Caco-2 (cell line): ENCODE data around the gene PHF10. TPM values are rescaled to one million over a fixed set of nuclear protein-coding genes. Genes with fewer than 3 reads are reported as not detected.

ENCODE experiments used
- BruUV-seq: library from RNA; stranded (reverse); fragments of 400-500 nt; replicated peaks from 2 replicates; lab custom pipeline; 2021; lab: Mats Ljungman, UMichigan
- CTCF ChIA-PET: fragments of 300-600 bp; sonication (Branson Sonifier 250); formaldehyde crosslinking; loops from one replicate; lab custom pipeline; 2022; ENCODE audit warnings: antibody characterized with exemption; lab: Charles Lee
- POLR2A ChIA-PET: fragments of 300-600 bp; sonication (Branson Sonifier 250); formaldehyde crosslinking; loops from one replicate; lab custom pipeline; 2022; ENCODE audit warnings: antibody characterized with exemption; lab: Charles Lee
- DNase-seq, 2 experiments: peaks; one replicate each; pipeline versions ENCODE4 v3.0.0 to v3.0.0-alpha.2; 2020 to 2022
- H3K27me3 ChIP-seq: replicated peaks from 2 replicates; pipeline ENCODE4 v1.6.0; 2011; ENCODE audit warnings: low read length; ENCODE audit not compliant: control insufficient read depth, insufficient read depth
- H3K36me3 ChIP-seq: 2 replicates; pipeline ENCODE4 v1.5.1; 2011; ENCODE audit warnings: low read length; ENCODE audit not compliant: control insufficient read depth, insufficient read depth
- H3K4me1 ChIP-seq: fragments of 250-450 bp; sonication (Bioruptor Pico); 2 replicates; pipeline ENCODE4 v1.5.1; 2020; ENCODE audit warnings: mild to moderate bottlenecking
- H3K4me3 ChIP-seq: 2 replicates; pipeline ENCODE4 v1.5.1; 2011; ENCODE audit warnings: low read depth, mild to moderate bottlenecking, control low read depth, low read length
- H3K9me3 ChIP-seq: fragments of 250-450 bp; sonication (Bioruptor Pico); 2 replicates; pipeline ENCODE4 v1.5.1; 2020; ENCODE audit warnings: mild to moderate bottlenecking, moderate library complexity
- H3K27ac Mint-ChIP-seq: one replicate; pipeline ENCODE4 v1.8.0; 2022; ENCODE audit warnings: mixed read lengths; ENCODE audit not compliant: unreplicated experiment
- H3K27me3 Mint-ChIP-seq: one replicate; pipeline ENCODE4 v1.8.0; 2022; ENCODE audit warnings: mixed read lengths; ENCODE audit not compliant: insufficient read depth, unreplicated experiment
- H3K36me3 Mint-ChIP-seq: one replicate; pipeline ENCODE4 v1.8.0; 2022; ENCODE audit warnings: mild to moderate bottlenecking, mixed read lengths; ENCODE audit not compliant: insufficient read depth, unreplicated experiment
- H3K4me1 Mint-ChIP-seq: one replicate; pipeline ENCODE4 v1.8.0; 2022; ENCODE audit warnings: low read depth, mixed read lengths; ENCODE audit not compliant: unreplicated experiment
- H3K4me3 Mint-ChIP-seq: one replicate; pipeline ENCODE4 v1.8.0; 2022; ENCODE audit warnings: mild to moderate bottlenecking, moderate library complexity, mixed read lengths; ENCODE audit not compliant: unreplicated experiment
- H3K9me3 Mint-ChIP-seq: one replicate; pipeline ENCODE4 v1.8.0; 2022; ENCODE audit warnings: mixed read lengths; ENCODE audit not compliant: unreplicated experiment
- intact Hi-C: fragments of 100-400 bp; cut with micrococcal nuclease; formaldehyde crosslinking; loops from one replicate; pipeline ENCODE4 v1.10.0; 2022; ENCODE audit not compliant: unreplicated experiment
- total RNA-seq: library from RNA; stranded (reverse); gene quantifications from 2 replicates; pipeline ENCODE4 v1.2.3, GENCODE V29; 2022
- TF ChIP-seq, protein P1 (sequence below), 2 experiments: fragments of 200-600 bp in 1 of 2; IDR thresholded peaks; 1 replicate in 1 of 2; 2 replicates in 1 of 2; pipeline versions ENCODE4 v1.5.1 to v1.8.0; 2011 to 2022; ENCODE audit warnings: antibody characterized with exemption in 1 of 2, control low read depth in 1 of 2, inconsistent platforms in 1 of 2, low read depth in 1 of 2, low read length in 1 of 2, mild to moderate bottlenecking in 1 of 2, moderate library complexity in 1 of 2; ENCODE audit not compliant: insufficient read depth in 1 of 2, severe bottlenecking in 1 of 2, unreplicated experiment in 1 of 2

Gene PHF10
- total RNA-seq, 1 experiment from 2014 or later = 75.7 TPM

GRCh38 chr6:169763881-169764280, 39.6 kb upstream of the PHF10 start:
- no peaks in the 10 kb centered on the region for H3K4me1 ChIP-seq
- H3K4me1 Mint-ChIP-seq = peaks cover 7% of the 10 kb centered on the region
- H3K27me3 Mint-ChIP-seq = no peaks in the 10 kb centered on the region
- no peak for DNase-seq
- no peak overlapping the region for H3K4me3 Mint-ChIP-seq
- CTCF ChIA-PET = no interaction called here
- no peak overlapping the region for H3K27ac Mint-ChIP-seq
- H3K9me3 ChIP-seq = no peaks in the 10 kb centered on the region
- intact Hi-C loops = no loop called here
- H3K36me3 Mint-ChIP-seq = peaks cover 32% of the 10 kb centered on the region
- no peaks in the 10 kb centered on the region for H3K36me3 ChIP-seq
- H3K9me3 Mint-ChIP-seq = no peaks in the 10 kb centered on the region
- BruUV-seq = no TSS peak
- no peak overlapping the region for H3K4me3 ChIP-seq
- POLR2A ChIA-PET = interaction anchor here (0.7 kb wide), 1 partner anchor 11 kb away, joined by 3 read pairs; no protein-coding TSS in a partner anchor
- H3K27me3 ChIP-seq = no peaks in the 10 kb centered on the region
- TF ChIP-seq, protein P1, sequence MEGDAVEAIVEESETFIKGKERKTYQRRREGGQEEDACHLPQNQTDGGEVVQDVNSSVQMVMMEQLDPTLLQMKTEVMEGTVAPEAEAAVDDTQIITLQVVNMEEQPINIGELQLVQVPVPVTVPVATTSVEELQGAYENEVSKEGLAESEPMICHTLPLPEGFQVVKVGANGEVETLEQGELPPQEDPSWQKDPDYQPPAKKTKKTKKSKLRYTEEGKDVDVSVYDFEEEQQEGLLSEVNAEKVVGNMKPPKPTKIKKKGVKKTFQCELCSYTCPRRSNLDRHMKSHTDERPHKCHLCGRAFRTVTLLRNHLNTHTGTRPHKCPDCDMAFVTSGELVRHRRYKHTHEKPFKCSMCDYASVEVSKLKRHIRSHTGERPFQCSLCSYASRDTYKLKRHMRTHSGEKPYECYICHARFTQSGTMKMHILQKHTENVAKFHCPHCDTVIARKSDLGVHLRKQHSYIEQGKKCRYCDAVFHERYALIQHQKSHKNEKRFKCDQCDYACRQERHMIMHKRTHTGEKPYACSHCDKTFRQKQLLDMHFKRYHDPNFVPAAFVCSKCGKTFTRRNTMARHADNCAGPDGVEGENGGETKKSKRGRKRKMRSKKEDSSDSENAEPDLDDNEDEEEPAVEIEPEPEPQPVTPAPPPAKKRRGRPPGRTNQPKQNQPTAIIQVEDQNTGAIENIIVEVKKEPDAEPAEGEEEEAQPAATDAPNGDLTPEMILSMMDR (IDR thresholded peaks at IDR 0.05; ENCODE audit: insufficient read depth in 1 of 2, low read depth in 1 of 2, low read length in 1 of 2, severe bottlenecking in 1 of 2, unreplicated experiment in 1 of 2) = no peak

DNA sequence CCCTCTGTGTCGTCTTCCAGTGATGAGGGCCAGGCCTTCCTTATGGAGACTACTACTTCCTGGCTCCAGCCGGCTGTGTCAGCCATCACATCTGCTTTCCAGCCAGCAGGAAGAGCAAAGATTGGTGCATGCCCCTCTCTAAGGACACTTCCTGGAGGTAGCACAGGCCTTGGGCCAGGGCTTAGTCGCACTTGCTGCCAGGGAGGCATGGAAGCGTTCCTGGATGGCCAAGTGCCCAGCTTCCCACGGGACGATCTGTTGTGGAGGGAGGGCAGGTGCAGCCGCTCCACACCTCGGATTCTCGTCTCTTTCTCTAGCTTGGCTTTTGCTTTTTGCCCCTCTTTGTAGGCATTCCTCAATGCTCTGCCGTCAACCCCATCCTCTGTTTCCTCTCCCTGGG, 39.0 kb upstream of the PHF10 start:
- no peaks in the 10 kb centered on the region for H3K36me3 ChIP-seq
- H3K36me3 Mint-ChIP-seq = peaks cover 32% of the 10 kb centered on the region
- H3K9me3 ChIP-seq = no peaks in the 10 kb centered on the region
- no peaks in the 10 kb centered on the region for H3K27me3 ChIP-seq
- H3K4me1 Mint-ChIP-seq = peaks cover 7% of the 10 kb centered on the region
- BruUV-seq = no TSS peak
- DNase-seq = no peak
- no peak overlapping the region for H3K4me3 ChIP-seq
- H3K9me3 Mint-ChIP-seq = no peaks in the 10 kb centered on the region
- H3K27me3 Mint-ChIP-seq = no peaks in the 10 kb centered on the region
- no peak overlapping the region for H3K4me3 Mint-ChIP-seq
- intact Hi-C loops = no loop called here
- TF ChIP-seq, protein P1 (IDR thresholded peaks at IDR 0.05; ENCODE audit: insufficient read depth in 1 of 2, low read depth in 1 of 2, low read length in 1 of 2, severe bottlenecking in 1 of 2, unreplicated experiment in 1 of 2) = no peak
- no peaks in the 10 kb centered on the region for H3K4me1 ChIP-seq
- H3K27ac Mint-ChIP-seq = no peak overlapping the region
- ChIA-PET POLR2A (no interaction called here), CTCF (no interaction called here)

- no TSS peak for BruUV-seq
- Mint-ChIP-seq H3K36me3 (peaks cover 13% of the 10 kb centered on the region), H3K9me3 (no peaks in the 10 kb centered on the region), H3K27me3 (no peaks in the 10 kb centered on the region), H3K4me1 (peaks cover 12% of the 10 kb centered on the region), H3K4me3 (no peak overlapping the region), H3K27ac (no peak overlapping the region)
- DNase-seq = no peak
- H3K4me3 ChIP-seq = no peak overlapping the region
- no peaks in the 10 kb centered on the region for H3K9me3 ChIP-seq
- intact Hi-C loops = no loop called here
- CTCF ChIA-PET = no interaction called here
- TF ChIP-seq, protein P1 (IDR thresholded peaks at IDR 0.05; ENCODE audit: insufficient read depth in 1 of 2, low read depth in 1 of 2, low read length in 1 of 2, severe bottlenecking in 1 of 2, unreplicated experiment in 1 of 2) = no peak
- no peaks in the 10 kb centered on the region for H3K27me3 ChIP-seq
- peaks cover 11% of the 10 kb centered on the region for H3K4me1 ChIP-seq
- no peaks in the 10 kb centered on the region for H3K36me3 ChIP-seq
- POLR2A ChIA-PET = no interaction called here
Observed at GRCh38 chr6:169755162-169755561, 30.9 kb upstream of the PHF10 start.
